HG03159 (cell line): ENCODE data around the gene MMP12.
"Not testable (repeated sequence)": the region's sequence is repeated elsewhere in the genome, so short reads cannot be mapped to it uniquely, and the experiment has no call there.

ENCODE experiments used
- ATAC-seq: cut with Tn5 transposase; IDR thresholded peaks from one replicate; pipeline ENCODE4 v1.9.1; 2021; ENCODE audit warnings: mild to moderate bottlenecking, moderate library complexity; ENCODE audit not compliant: unreplicated experiment

MMP12 gene

GRCh38 chr11:102874852-102875251, at the start of gene MMP12:
TSS of gene MMP12 (minus strand) at chr11:102874982. CDS start at chr11:102874937, 45 bp downstream.
- no peak for ATAC-seq

GRCh38 chr11:102921587-102922220, 46.9 kb upstream of the MMP12 start:
- no peak for ATAC-seq

GRCh38 chr11:102920118-102920684, 45.4 kb upstream of the MMP12 start:
- ATAC-seq = peak; percentile 91

- no peak for ATAC-seq
Measured at GRCh38 chr11:102915044-102915375, 40.2 kb upstream of the MMP12 start.

- no peak for ATAC-seq
Measured at GRCh38 chr11:102914238-102915043, 39.7 kb upstream of the MMP12 start.

GRCh38 chr11:102912482-102912830, 37.7 kb upstream of the MMP12 start:
- no peak for ATAC-seq

GRCh38 chr11:102911758-102912481, 37.1 kb upstream of the MMP12 start:
- ATAC-seq = no peak

GRCh38 chr11:102905848-102906247, 31.1 kb upstream of the MMP12 start:
- ATAC-seq = not testable (repeated sequence)

GRCh38 chr11:102903895-102904294, 29.1 kb upstream of the MMP12 start:
- not testable (repeated sequence) for ATAC-seq

- no peak for ATAC-seq
Measured at GRCh38 chr11:102900346-102900745, 25.6 kb upstream of the MMP12 start.

- ATAC-seq = no peak
Measured at GRCh38 chr11:102891736-102892135, 17.0 kb upstream of the MMP12 start.

- ATAC-seq = no peak
Measured at GRCh38 chr11:102886999-102887398, 12.2 kb upstream of the MMP12 start.

GRCh38 chr11:102883141-102883540, 8.4 kb upstream of the MMP12 start:
- no peak for ATAC-seq

GRCh38 chr11:102882389-102883024, 7.7 kb upstream of the MMP12 start:
- no peak for ATAC-seq

GRCh38 chr11:102879801-102880200, 5.0 kb upstream of the MMP12 start:
- no peak for ATAC-seq

- no peak for ATAC-seq
Measured at GRCh38 chr11:102878595-102878994, 3.8 kb upstream of the MMP12 start.

- ATAC-seq = not testable (repeated sequence)
Measured at GRCh38 chr11:102869354-102869964, 5.3 kb downstream of the MMP12 start.

GRCh38 chr11:102868339-102868738, 6.4 kb downstream of the MMP12 start:
- no peak for ATAC-seq

GRCh38 chr11:102864724-102865123, 10.1 kb downstream of the MMP12 start:
- ATAC-seq = no peak

GRCh38 chr11:102853956-102854355, 20.8 kb downstream of the MMP12 start:
- ATAC-seq = no peak

GRCh38 chr11:102853055-102853454, 21.7 kb downstream of the MMP12 start:
- no peak for ATAC-seq
